ENCODE results near the gene GARRE1.
A peak's percentile ranks its signal among the peaks of the same experiment; 100 is the strongest.

GARRE1 gene

DNA sequence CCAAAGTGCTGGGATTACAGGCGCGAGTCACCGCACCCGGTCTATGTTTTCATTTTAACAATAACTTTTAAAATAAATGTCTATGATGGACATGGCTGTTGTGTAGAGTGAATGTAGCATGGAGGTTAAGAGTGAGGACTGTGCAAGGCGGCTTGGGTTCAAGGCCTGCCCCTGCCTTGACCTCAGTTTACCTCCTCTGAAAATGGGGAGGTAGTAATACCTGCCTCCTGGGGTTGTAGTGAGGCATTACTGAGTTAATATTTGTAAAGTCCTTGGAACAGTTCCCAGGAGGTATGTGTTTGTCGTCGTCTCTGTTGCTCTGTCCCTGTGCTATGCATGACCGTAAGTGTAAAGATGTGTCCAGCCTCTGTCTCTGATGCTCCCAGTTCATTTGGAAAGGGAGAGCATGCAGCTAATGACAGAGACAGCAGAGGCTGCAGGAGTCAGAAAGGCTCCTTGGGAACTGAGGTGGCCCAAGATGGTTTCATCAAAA, 9.4 kb downstream of the GARRE1 start:
- Histone ChIP-seq H3K4me3 (no peak overlapping the region), H3K36me3 (peaks cover 0 to 16% (median 0%) of the 10 kb centered on the region in 11 experiments; a peak in 2 of 22 replicates), H3K4me2 (no peak overlapping the region), H3K4me1 (peaks cover 10 to 27% (median 18%) of the 10 kb centered on the region in 10 experiments; a peak in 19 of 20 replicates), H4K20me1 (peaks cover 0 to 30% (median 4%) of the 10 kb centered on the region in 11 experiments; a peak in 7 of 22 replicates), H3K9me3 (replicated peaks in 1 of 11) (peaks cover 0 to 8% (median 0%) of the 10 kb centered on the region in 11 experiments; a peak in 2 of 22 replicates), H3K27me3 (no peaks in the 10 kb centered on the region), H3K27ac (no peak overlapping the region), H3K9ac (no peak overlapping the region)
- no peak for TF ChIP-seq Cebpa-rat (IDR thresholded peaks at IDR 0.05)

DNA sequence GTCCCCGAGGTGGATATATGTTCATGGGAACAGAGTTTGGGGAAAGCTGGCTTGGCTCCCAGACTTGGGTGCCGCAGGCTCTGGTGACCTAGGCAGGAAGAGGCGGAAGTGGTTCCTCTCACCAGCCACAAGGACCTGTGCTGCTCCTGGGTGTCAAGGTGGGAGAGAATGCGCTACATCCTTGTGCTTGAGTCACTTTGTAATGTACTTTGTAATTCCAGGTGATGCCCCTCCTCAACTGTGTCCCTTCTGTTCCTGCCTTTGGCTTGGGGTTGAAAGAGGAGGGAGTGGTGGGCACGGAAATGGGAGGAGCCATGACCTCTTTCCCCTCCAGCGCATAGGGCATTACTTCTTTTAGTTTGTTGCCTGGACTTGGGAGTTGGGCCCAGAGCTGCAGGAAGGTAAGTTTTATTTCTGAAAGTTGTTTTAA, 10.9 kb downstream of the GARRE1 start:
- H3K36me3 ChIP-seq: peaks cover 0 to 11% (median 0%) of the 10 kb centered on the region in 11 experiments; a peak in 1 of 22 replicates
- no peak overlapping the region for H3K4me3 ChIP-seq
- peaks cover 24 to 41% (median 29%) of the 10 kb centered on the region in 10 experiments for H3K4me1 ChIP-seq
- no peak overlapping the region for H3K27ac ChIP-seq
- peak overlapping the region in 9 of 11 experiments; percentile 8 to 56 (median 23); a peak in 11 of 22 replicates for H3K4me2 ChIP-seq
- TF ChIP-seq Cebpa-rat (IDR thresholded peaks at IDR 0.05): no peak
- peaks cover 0 to 39% (median 4%) of the 10 kb centered on the region in 11 experiments; a peak in 8 of 22 replicates for H4K20me1 ChIP-seq
- H3K9me3 ChIP-seq (replicated peaks in 1 of 11): no peaks in the 10 kb centered on the region
- no peaks in the 10 kb centered on the region for H3K27me3 ChIP-seq
- no peak overlapping the region for H3K9ac ChIP-seq

DNA sequence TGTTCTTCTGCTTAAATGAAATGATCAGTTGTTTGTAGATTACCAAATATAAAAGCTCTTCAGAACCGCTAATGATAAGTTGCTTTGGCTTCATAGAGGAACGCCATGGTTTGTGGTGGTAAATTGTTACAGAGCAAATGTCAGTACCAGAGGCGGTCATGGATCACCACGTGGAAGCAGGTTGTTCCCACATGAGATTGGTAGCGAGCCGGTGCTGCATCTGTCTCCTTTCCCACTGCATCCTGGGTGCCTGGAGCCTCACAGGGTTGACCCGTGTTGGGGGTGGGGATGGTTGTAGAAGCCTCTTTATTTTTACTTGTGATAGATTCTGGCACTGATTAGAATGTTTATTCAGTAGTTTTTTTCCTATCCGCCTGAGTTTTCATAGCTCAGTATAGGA, 14.7 kb downstream of the GARRE1 start:
- peak overlapping the region in 8 of 11 experiments; percentile 77 to 90 (median 86); a peak in 16 of 22 replicates for H3K27ac ChIP-seq
- TF ChIP-seq Cebpa-rat (IDR thresholded peaks at IDR 0.05): no peak
- peak overlapping the region; percentile 69 to 94 (median 84); a peak in 21 of 22 replicates for H3K4me2 ChIP-seq
- H3K36me3 ChIP-seq: peaks cover 0 to 6% (median 0%) of the 10 kb centered on the region in 11 experiments; a peak in 1 of 22 replicates
- peaks cover 0 to 48% (median 0%) of the 10 kb centered on the region in 11 experiments; a peak in 4 of 22 replicates for H4K20me1 ChIP-seq
- H3K4me3 ChIP-seq: no peak overlapping the region
- no peaks in the 10 kb centered on the region for H3K9me3 ChIP-seq (replicated peaks in 1 of 11)
- H3K9ac ChIP-seq: peak overlapping the region in 1 of 11 experiments; percentile 78; a peak in 1 of 22 replicates
- no peaks in the 10 kb centered on the region for H3K27me3 ChIP-seq
- H3K4me1 ChIP-seq: peaks cover 47 to 61% (median 54%) of the 10 kb centered on the region in 10 experiments

DNA sequence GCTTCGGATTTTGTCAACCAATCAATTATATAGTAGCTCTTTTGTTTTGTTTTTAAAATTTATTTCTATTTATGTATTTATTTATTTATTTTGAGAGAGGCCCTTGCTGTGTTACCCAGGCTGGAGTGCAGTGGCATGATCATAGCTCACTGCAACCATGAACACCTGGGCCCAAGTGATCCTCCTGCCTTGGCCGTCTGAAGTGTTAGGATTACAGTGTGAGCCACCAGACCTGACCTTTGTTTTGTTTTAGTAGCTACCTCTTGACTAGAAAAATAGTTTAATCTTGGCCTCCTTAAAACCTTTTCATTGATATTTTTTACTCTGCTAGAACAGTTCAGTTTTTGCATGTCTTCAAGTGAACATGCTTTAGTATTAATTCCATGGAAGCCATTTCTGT, 15.1 kb downstream of the GARRE1 start:
- H3K9ac ChIP-seq: peak overlapping the region; percentile 68 to 79 (median 73); a peak in 19 of 22 replicates
- H3K27ac ChIP-seq: peak overlapping the region; percentile 65 to 90 (median 83); a peak in 20 of 22 replicates
- H4K20me1 ChIP-seq: peaks cover 0 to 48% (median 0%) of the 10 kb centered on the region in 11 experiments; a peak in 4 of 22 replicates
- no peaks in the 10 kb centered on the region for H3K9me3 ChIP-seq (replicated peaks in 1 of 11)
- no peak for TF ChIP-seq Cebpa-rat (IDR thresholded peaks at IDR 0.05)
- H3K27me3 ChIP-seq: no peaks in the 10 kb centered on the region
- peak overlapping the region; percentile 69 to 94 (median 84) for H3K4me2 ChIP-seq
- H3K36me3 ChIP-seq: peaks cover 0 to 6% (median 0%) of the 10 kb centered on the region in 11 experiments; a peak in 1 of 22 replicates
- H3K4me3 ChIP-seq: peak overlapping the region in 5 of 10 experiments; percentile 2 to 45 (median 19); a peak in 4 of 20 replicates
- peaks cover 47 to 61% (median 54%) of the 10 kb centered on the region in 10 experiments for H3K4me1 ChIP-seq

DNA sequence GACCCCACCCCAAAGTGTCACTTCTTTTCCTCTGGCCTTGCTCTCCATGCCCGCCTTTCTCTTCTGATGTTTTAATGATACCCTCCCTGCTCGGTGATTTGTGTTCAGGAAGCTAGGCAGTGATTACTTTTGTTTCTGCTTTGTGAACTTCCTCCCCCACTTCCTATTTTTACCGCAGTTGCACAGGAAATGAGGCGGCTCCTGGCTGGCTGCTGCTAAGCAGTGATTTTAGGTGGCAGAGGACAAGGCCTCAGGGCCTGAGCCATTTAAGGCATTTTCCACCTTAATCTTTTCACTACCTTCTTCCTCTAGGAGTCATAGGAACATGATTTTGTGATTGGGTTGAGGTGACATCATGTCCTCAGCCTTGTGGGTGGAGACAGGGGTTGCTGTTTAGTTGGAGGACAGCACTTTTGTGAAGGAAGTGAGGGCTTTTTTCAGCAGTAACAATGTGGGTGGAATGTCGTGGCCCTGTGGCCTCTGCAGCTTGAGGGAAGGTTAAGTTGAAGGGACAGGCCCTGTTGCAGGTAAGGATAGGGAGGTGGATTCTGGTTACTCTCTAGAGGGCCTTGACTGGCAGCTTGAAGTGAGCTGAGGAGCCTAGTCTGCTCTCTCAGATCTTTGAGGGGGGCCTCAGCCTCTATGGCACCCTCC, 15.7 kb downstream of the GARRE1 start:
- peak overlapping the region; percentile 65 to 90 (median 83) for H3K27ac ChIP-seq
- peaks cover 0 to 46% (median 0%) of the 10 kb centered on the region in 11 experiments; a peak in 4 of 22 replicates for H4K20me1 ChIP-seq
- H3K9ac ChIP-seq: peak overlapping the region; percentile 68 to 79 (median 73)
- peak overlapping the region; percentile 69 to 94 (median 84) for H3K4me2 ChIP-seq
- H3K9me3 ChIP-seq (replicated peaks in 1 of 11): peaks cover 0 to under 1% (median 0%) of the 10 kb centered on the region in 11 experiments; a peak in 1 of 22 replicates
- H3K4me3 ChIP-seq: peak overlapping the region in 8 of 10 experiments; percentile 2 to 45 (median 26); a peak in 10 of 20 replicates
- H3K36me3 ChIP-seq: peaks cover 0 to 6% (median 0%) of the 10 kb centered on the region in 11 experiments; a peak in 1 of 22 replicates
- peaks cover 44 to 56% (median 51%) of the 10 kb centered on the region in 10 experiments for H3K4me1 ChIP-seq
- H3K27me3 ChIP-seq: no peaks in the 10 kb centered on the region
- TF ChIP-seq Cebpa-rat (IDR thresholded peaks at IDR 0.05): no peak

DNA sequence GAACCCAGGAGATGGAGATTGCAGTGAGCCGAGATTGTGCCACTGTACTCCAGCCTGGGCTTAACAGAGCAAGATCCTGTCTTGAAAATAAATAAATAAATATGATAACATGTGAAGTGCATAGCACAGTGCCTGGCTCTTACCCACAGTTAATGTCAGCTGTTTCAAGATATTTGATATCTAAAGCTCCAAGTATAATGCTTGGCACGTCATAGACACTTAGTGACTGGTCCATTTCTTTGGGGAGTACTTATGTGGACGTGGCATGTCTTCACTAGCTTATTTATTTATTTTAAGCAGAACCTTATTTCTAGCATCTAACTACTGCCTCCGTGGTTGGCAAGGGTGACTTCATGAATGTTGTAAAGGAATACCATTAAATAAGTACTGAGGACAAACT, 18.8 kb downstream of the GARRE1 start:
- no peaks in the 10 kb centered on the region for H3K27me3 ChIP-seq
- H3K4me3 ChIP-seq: no peak overlapping the region
- H3K9ac ChIP-seq: no peak overlapping the region
- no peaks in the 10 kb centered on the region for H3K36me3 ChIP-seq
- H4K20me1 ChIP-seq: peaks cover 0 to 31% (median 0%) of the 10 kb centered on the region in 11 experiments; a peak in 5 of 22 replicates
- no peak overlapping the region for H3K4me2 ChIP-seq
- H3K9me3 ChIP-seq (replicated peaks in 1 of 11): peaks cover 0 to 8% (median 4%) of the 10 kb centered on the region in 11 experiments; a peak in 6 of 22 replicates
- H3K27ac ChIP-seq: no peak overlapping the region
- no peak for TF ChIP-seq Cebpa-rat (IDR thresholded peaks at IDR 0.05)
- peaks cover 35 to 50% (median 43%) of the 10 kb centered on the region in 10 experiments for H3K4me1 ChIP-seq

DNA sequence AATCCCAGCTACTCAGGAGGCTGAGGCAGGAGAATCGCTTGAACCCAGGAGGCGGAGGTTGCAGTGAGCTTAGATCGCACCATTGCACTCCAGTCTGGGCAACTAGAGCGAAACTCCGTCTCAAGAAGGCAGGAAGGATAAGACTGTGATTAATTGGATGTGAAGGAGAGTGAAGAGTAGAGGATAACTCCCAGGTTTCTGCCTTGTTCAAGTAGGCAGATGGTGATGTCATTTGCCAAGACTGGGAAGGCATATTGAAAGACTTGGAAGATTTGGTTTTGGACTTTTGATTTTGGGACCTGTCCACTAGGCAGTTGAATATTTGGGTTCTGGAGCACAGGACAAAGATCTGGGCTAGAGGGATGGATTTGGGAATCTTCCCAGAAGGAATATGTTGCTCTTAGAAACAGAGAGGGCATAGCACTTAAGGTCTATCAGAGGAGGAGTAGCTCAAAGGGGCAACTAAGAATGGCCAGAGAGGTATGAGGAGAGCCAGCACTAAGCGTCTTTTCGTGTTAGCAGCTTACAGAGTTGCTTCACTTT, 20.0 kb downstream of the GARRE1 start:
- H3K27me3 ChIP-seq: no peaks in the 10 kb centered on the region
- H3K9ac ChIP-seq: no peak overlapping the region
- peaks cover 0 to 25% (median 0%) of the 10 kb centered on the region in 11 experiments; a peak in 5 of 22 replicates for H4K20me1 ChIP-seq
- peaks cover 0 to 9% (median 8%) of the 10 kb centered on the region in 11 experiments; a peak in 12 of 22 replicates for H3K36me3 ChIP-seq
- H3K4me3 ChIP-seq: no peak overlapping the region
- TF ChIP-seq Cebpa-rat (IDR thresholded peaks at IDR 0.05): no peak
- H3K4me2 ChIP-seq: no peak overlapping the region
- peaks cover 23 to 38% (median 31%) of the 10 kb centered on the region in 10 experiments for H3K4me1 ChIP-seq
- peaks cover 0 to 16% (median 9%) of the 10 kb centered on the region in 11 experiments; a peak in 12 of 22 replicates for H3K9me3 ChIP-seq (replicated peaks in 1 of 11)
- H3K27ac ChIP-seq: no peak overlapping the region

DNA sequence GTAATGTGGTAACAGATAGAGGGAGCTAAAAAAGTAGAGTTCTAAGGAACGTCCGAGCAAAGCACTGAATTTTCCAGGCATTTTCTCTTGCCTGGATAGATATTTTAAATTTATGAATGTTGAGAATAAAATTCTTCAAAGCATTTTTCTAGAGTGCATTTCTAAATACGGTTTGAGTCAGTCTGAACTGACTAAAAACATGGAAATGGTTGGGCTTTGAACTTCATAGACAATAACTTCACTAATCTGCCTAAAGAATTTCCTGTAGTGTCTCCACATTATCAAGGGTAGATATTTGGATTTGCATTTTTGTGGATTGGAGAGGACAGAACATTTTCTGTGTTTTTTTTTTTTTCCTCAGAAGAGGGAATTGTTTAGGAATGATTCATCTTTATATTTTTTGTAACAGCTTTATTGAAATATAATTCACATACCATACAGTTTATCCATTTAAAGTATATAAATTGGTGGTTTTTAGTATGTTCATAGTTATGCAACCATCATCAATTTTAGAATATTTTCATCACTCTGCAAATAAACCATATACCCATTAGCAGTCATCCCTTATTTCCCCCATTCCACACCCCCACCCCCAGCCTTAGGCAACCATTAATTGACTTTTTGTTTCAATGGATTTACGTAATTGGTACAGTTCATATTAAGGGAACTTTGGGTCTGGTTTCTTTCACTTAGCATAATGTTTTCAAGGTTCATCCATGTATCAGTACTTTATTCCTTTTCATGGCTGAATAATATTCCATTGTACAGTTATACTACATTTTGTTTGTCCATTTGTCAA, 20.7 kb downstream of the GARRE1 start:
- Histone ChIP-seq H3K9ac (no peak overlapping the region), H4K20me1 (peaks cover 0 to 23% (median 0%) of the 10 kb centered on the region in 11 experiments; a peak in 5 of 22 replicates), H3K27me3 (no peaks in the 10 kb centered on the region), H3K4me1 (peaks cover 16 to 31% (median 25%) of the 10 kb centered on the region in 10 experiments), H3K36me3 (peaks cover 0 to 9% (median 8%) of the 10 kb centered on the region in 11 experiments; a peak in 12 of 22 replicates), H3K4me2 (no peak overlapping the region), H3K4me3 (no peak overlapping the region), H3K27ac (no peak overlapping the region), H3K9me3 (replicated peaks in 1 of 11) (peaks cover 0 to 16% (median 9%) of the 10 kb centered on the region in 11 experiments; a peak in 12 of 22 replicates)
- no peak for TF ChIP-seq Cebpa-rat (IDR thresholded peaks at IDR 0.05)

Data from BLaER1 treated with 17β-estradiol and CSF1 and Interleukin-3, amounts not matched to agents 10 nM and 100 nM (cell line).